Fibroblast of lung (primary cell): ENCODE data around the gene TMEM131L. TPM values are rescaled to one million over a fixed set of nuclear protein-coding genes. Genes with fewer than 3 reads are reported as not detected.
A peak's percentile ranks its signal among the peaks of the same experiment; 100 is the strongest.

ENCODE experiments used
- DNase-seq, 2 donors: peaks; one replicate each; pipeline versions ENCODE4 v3.0.0 to v3.0.0-alpha.2; 2010; ENCODE audit warnings: low read depth in 2 of 2
- H2AFZ ChIP-seq: 2 replicates; pipeline ENCODE4 v1.5.1; 2012; ENCODE audit warnings: low read length, control low read depth, inconsistent platforms
- H3K27ac ChIP-seq: 2 replicates; pipeline ENCODE4 v1.5.1; 2011; ENCODE audit warnings: low read length, control low read depth; ENCODE audit not compliant: insufficient read depth
- H3K27me3 ChIP-seq: 2 replicates; pipeline ENCODE4 v1.5.1; 2011; ENCODE audit warnings: mild to moderate bottlenecking, low read length; ENCODE audit not compliant: control insufficient read depth, insufficient read depth
- H3K36me3 ChIP-seq: 2 replicates; pipeline ENCODE4 v1.5.1; 2011; ENCODE audit warnings: low read length; ENCODE audit not compliant: control insufficient read depth, insufficient read depth
- H3K4me1 ChIP-seq: 2 replicates; pipeline ENCODE4 v1.5.1; 2011; ENCODE audit warnings: low read length; ENCODE audit not compliant: control insufficient read depth, insufficient read depth; ENCODE audit errors: extremely low read depth
- H3K4me2 ChIP-seq: 2 replicates; pipeline ENCODE4 v1.5.1; 2011; ENCODE audit warnings: low read length, control low read depth; ENCODE audit not compliant: insufficient read depth; ENCODE audit errors: extremely low read depth
- H3K4me3 ChIP-seq, 4 experiments: fragments of 200-600 bp in 1 of 4; sonication (generic) in 1 of 4; replicated peaks in 1 of 4; 2 replicates each; pipeline ENCODE4 v1.5.1; 2011 to 2016; ENCODE audit warnings: low read length in 4 of 4, low read depth in 3 of 4, mild to moderate bottlenecking in 3 of 4, control low read depth in 2 of 4, inconsistent platforms in 1 of 4, mixed read lengths in 1 of 4; ENCODE audit not compliant: insufficient read depth in 1 of 4; ENCODE audit errors: control extremely low read depth in 1 of 4
- H3K79me2 ChIP-seq: 2 replicates; pipeline ENCODE4 v1.5.1; 2012; ENCODE audit warnings: mild to moderate bottlenecking, low read length, inconsistent platforms; ENCODE audit not compliant: control insufficient read depth, insufficient read depth
- H3K9ac ChIP-seq: 2 replicates; pipeline ENCODE4 v1.5.1; 2011; ENCODE audit warnings: mild to moderate bottlenecking, low read length, control low read depth; ENCODE audit not compliant: insufficient read depth
- H3K9me3 ChIP-seq: 2 replicates; pipeline ENCODE4 v1.5.1; 2012; ENCODE audit warnings: low read depth, low read length; ENCODE audit not compliant: control insufficient read depth, insufficient read depth
- H4K20me1 ChIP-seq: 2 replicates; pipeline ENCODE4 v1.5.1; 2011; ENCODE audit warnings: low read length; ENCODE audit not compliant: control insufficient read depth, insufficient read depth; ENCODE audit errors: extremely low read depth
- EZH2 ChIP-seq: IDR thresholded peaks from 2 replicates; pipeline ENCODE4 v1.5.1; 2012; ENCODE audit warnings: low read length, control low read depth, mild to moderate bottlenecking; ENCODE audit errors: missing control alignments
- polyA plus RNA-seq, 2 donors: library from polyadenylated mRNA; depleted of rRNA in 1 of 2; stranded (reverse) in 1 of 2; unstranded in 1 of 2; fragments of >200 nt; gene quantifications; 2 replicates each; pipeline ENCODE4 v1.2.1, GENCODE V29; 2011 to 2012; ENCODE audit warnings: missing spikeins in 1 of 2
- total RNA-seq: library from RNA; depleted of rRNA; stranded (reverse); fragments of >200 nt; gene quantifications from 2 replicates; pipeline ENCODE4 v1.2.1, GENCODE V29; 2014
- TF ChIP-seq, protein P1 (sequence below), 2 donors: IDR thresholded peaks in 1 of 2; conservative IDR thresholded peaks in 1 of 2; 1 replicate in 1 of 2; 2 replicates in 1 of 2; pipeline ENCODE4 v1.5.1; 2011 to 2012; ENCODE audit warnings: low read length in 2 of 2, control low read depth in 1 of 2, inconsistent platforms in 1 of 2, low read depth in 1 of 2, mild to moderate bottlenecking in 1 of 2

Gene TMEM131L
- total and polyA plus RNA-seq, 2 donors (not counting 1 experiment from before 2014, with no cell fraction given), result 7.7 to 15.0 TPM

DNA sequence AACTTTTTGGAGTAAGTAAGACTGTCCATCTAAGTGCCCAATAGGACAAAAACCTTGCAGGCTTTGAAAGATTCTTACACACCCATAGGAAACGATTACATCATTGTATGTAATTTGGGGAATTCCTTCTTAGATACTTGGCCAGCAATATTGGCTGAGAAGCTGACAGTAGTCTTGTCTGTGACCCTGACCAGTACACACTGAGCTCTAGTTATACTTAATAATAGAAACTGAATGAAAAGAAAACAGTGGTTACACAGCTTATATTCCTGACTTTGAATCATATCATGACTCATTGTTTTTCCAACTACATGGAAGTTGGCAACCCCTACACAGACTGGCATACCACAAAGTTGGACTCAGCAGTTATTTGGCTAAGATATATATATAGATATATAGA is 210.8 kb downstream of the TMEM131L start:
- Histone ChIP-seq H3K9ac (no peak overlapping the region), H3K9me3 (no peaks in the 10 kb centered on the region), H2AFZ (no peak overlapping the region), H3K4me2 (no peak overlapping the region), H3K27me3 (no peaks in the 10 kb centered on the region), H3K27ac (no peak overlapping the region), H3K36me3 (no peaks in the 10 kb centered on the region), H4K20me1 (no peaks in the 10 kb centered on the region), H3K79me2 (no peaks in the 10 kb centered on the region), H3K4me3 (no peak overlapping the region), H3K4me1 (no peaks in the 10 kb centered on the region)
- DNase-seq, result peak; percentile 75 to 93
- no peak for TF ChIP-seq EZH2
- TF ChIP-seq, protein P1, sequence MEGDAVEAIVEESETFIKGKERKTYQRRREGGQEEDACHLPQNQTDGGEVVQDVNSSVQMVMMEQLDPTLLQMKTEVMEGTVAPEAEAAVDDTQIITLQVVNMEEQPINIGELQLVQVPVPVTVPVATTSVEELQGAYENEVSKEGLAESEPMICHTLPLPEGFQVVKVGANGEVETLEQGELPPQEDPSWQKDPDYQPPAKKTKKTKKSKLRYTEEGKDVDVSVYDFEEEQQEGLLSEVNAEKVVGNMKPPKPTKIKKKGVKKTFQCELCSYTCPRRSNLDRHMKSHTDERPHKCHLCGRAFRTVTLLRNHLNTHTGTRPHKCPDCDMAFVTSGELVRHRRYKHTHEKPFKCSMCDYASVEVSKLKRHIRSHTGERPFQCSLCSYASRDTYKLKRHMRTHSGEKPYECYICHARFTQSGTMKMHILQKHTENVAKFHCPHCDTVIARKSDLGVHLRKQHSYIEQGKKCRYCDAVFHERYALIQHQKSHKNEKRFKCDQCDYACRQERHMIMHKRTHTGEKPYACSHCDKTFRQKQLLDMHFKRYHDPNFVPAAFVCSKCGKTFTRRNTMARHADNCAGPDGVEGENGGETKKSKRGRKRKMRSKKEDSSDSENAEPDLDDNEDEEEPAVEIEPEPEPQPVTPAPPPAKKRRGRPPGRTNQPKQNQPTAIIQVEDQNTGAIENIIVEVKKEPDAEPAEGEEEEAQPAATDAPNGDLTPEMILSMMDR (conservative IDR thresholded peaks at IDR 0.05 in 1 of 2, IDR thresholded peaks at IDR 0.05 in 1 of 2; ENCODE audit: low read depth in 1 of 2, low read length in 2 of 2), result no peak

DNA sequence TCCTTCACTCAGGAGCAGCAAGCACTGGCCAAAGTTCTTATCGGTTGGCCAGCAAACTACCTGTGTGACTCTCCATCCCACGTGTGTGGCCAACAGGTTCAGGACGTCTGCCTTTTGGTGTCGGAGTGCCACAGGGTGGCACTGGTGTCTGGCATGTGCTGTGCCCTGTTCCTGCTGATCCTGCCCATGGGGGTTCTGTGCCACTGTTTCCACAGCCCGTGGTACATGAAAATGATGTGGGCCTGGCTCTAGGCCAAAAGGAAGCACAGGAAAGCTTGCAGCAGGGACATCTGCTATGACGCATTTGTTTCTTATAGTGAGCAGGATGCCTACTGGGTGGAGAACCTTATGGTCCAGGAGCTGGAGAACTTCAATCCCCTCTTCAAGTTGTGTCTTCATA is 213.3 kb downstream of the TMEM131L start:
- Histone ChIP-seq H3K27ac (no peak overlapping the region), H4K20me1 (no peaks in the 10 kb centered on the region), H2AFZ (no peak overlapping the region), H3K4me2 (no peak overlapping the region), H3K4me3 (no peak overlapping the region), H3K9me3 (no peaks in the 10 kb centered on the region), H3K79me2 (no peaks in the 10 kb centered on the region), H3K9ac (no peak overlapping the region), H3K36me3 (no peaks in the 10 kb centered on the region), H3K27me3 (peaks cover 14% of the 10 kb centered on the region), H3K4me1 (no peaks in the 10 kb centered on the region)
- no peak for DNase-seq
- TF ChIP-seq EZH2, result no peak
- TF ChIP-seq, protein P1 (conservative IDR thresholded peaks at IDR 0.05 in 1 of 2, IDR thresholded peaks at IDR 0.05 in 1 of 2; ENCODE audit: low read depth in 1 of 2, low read length in 2 of 2), result no peak

DNA sequence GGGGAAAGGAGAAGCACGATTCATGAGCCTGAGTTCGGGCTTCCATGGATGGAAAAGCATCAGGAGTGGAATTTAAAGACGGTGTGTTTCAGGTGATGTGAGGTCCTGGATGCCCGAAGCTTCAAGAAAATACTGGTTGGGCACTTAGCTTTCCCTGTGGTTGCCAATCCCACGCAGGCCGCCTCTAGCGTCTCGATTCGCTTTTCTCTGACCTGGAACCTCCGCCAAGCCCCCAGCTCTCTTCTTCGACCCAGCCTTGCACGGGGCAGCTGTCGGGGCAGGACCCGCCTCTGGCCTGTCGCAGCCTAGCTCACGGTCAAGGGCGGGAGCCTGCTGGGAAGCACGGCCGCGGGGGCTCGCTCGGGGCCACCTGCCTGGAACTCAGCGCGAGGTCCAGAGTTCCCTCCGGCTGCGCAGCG is 217.6 kb downstream of the TMEM131L start:
- Histone ChIP-seq H4K20me1 (no peaks in the 10 kb centered on the region), H3K27me3 (peaks cover 24% of the 10 kb centered on the region), H3K9me3 (no peaks in the 10 kb centered on the region), H3K9ac (no peak overlapping the region), H3K27ac (no peak overlapping the region), H3K36me3 (no peaks in the 10 kb centered on the region), H3K4me3 (peak overlapping the region; percentile 26 to 59 (median 35)), H3K4me1 (no peaks in the 10 kb centered on the region), H2AFZ (no peak overlapping the region), H3K79me2 (no peaks in the 10 kb centered on the region), H3K4me2 (peak overlapping the region; percentile 94)
- no peak for DNase-seq
- TF ChIP-seq EZH2, result peak; percentile 57
- TF ChIP-seq, protein P1 (conservative IDR thresholded peaks at IDR 0.05 in 1 of 2, IDR thresholded peaks at IDR 0.05 in 1 of 2; ENCODE audit: low read depth in 1 of 2, low read length in 2 of 2), result no peak
